Adrenal gland (tissue), 12 donors: Measurements from ENCODE around the gene PTGR2. TPM values are rescaled to one million over a fixed set of nuclear protein-coding genes. Genes with fewer than 3 reads are reported as not detected.
A peak's percentile ranks its signal among the peaks of the same experiment; 100 is the strongest.

Experiments used
- DNase-seq, 7 donors: peaks; one replicate each; pipeline ENCODE4 v3.0.0-alpha.2; 2019 to 2020
- H3K27ac ChIP-seq, 5 donors: fragments of 200-600 bp; sonication (generic) in 4 of 5; 1 replicate in 3 of 5; 2 replicates in 2 of 5; pipeline versions ENCODE4 v1.5.1 to v1.8.0; 2016 to 2020; ENCODE audit warnings: mild to moderate bottlenecking in 1 of 5
- H3K27me3 ChIP-seq: fragments of 200-600 bp; 2 replicates; pipeline ENCODE4 v1.8.0; 2021
- H3K36me3 ChIP-seq, 2 donors: fragments of 200-600 bp; replicated peaks in 1 of 2; 1 replicate in 1 of 2; 2 replicates in 1 of 2; pipeline versions ENCODE4 v1.5.1 to v1.8.0; 2018 to 2022
- H3K4me1 ChIP-seq, 2 donors: fragments of 200-600 bp; replicated peaks in 1 of 2; 1 replicate in 1 of 2; 2 replicates in 1 of 2; pipeline versions ENCODE4 v1.5.1 to v1.8.0; 2018 to 2021
- H3K4me3 ChIP-seq, 4 donors: fragments of 200-600 bp; sonication (generic) in 3 of 4; one replicate each; pipeline ENCODE4 v1.5.1; 2016 to 2018
- H3K9me3 ChIP-seq, 3 donors: fragments of 200-600 bp; sonication (generic) in 1 of 3; replicated peaks in 1 of 3; 1 replicate in 2 of 3; 2 replicates in 1 of 3; pipeline versions ENCODE4 v1.5.1 to v1.8.0; 2016 to 2021
- CTCF ChIP-seq, 6 experiments: fragments of 450-650 bp in 4 of 6; fragments of 200-600 bp in 2 of 6; sonication (generic) in 1 of 6; IDR thresholded peaks; 1 replicate in 5 of 6; 2 replicates in 1 of 6; pipeline versions ENCODE4 v1.5.1 to v1.8.0; 2016 to 2021; ENCODE audit warnings: antibody characterized with exemption in 6 of 6, mild to moderate bottlenecking in 2 of 6, moderate library complexity in 1 of 6
- POLR2A ChIP-seq, 2 donors: fragments of 450-650 bp; IDR thresholded peaks; one replicate each; pipeline ENCODE4 v1.6.1; 2017; ENCODE audit warnings: antibody characterized with exemption in 2 of 2, mild to moderate bottlenecking in 2 of 2, moderate library complexity in 1 of 2
- WGBS, 4 donors: extraction: QIAGEN DNeasy Blood & Tissue Kit in 2 of 4; methylation state at CpG; one replicate each; pipeline versions ENCODE4 v1.1.5 to v1.1.7; 2013 to 2017; 5-methylcytosine and 5-hydroxymethylcytosine counted together
- intact Hi-C, 2 donors: fragments of 100-400 bp; cut with DNase I; formaldehyde crosslinking; loops; one replicate each; pipeline versions ENCODE4 v1.14.1 to v1.15.0; 2022 to 2023
- polyA plus RNA-seq, 3 donors: library from polyadenylated mRNA; stranded (reverse); fragments of 200-250 nt in 2 of 3; fragments of 350-450 nt in 1 of 3; fragmentation: Illumina TruSeq in 1 of 3; extraction: RNeasy Lipid Tissue Mini Kit (QIAGEN cat#74804) in 1 of 3; gene quantifications; one replicate each; pipeline ENCODE4 v1.2.3, GENCODE V29; 2013 to 2014
- total RNA-seq, 9 donors: library from RNA; depleted of rRNA in 4 of 9; stranded (reverse); fragments of >200 nt in 4 of 9; fragments of 120-200 nt in 1 of 9; fragmentation: NEBNext Ultra II Directional in 1 of 9; extraction: Animal tissue kit (Norgen Biotek cat#: 25700) in 1 of 9; gene quantifications; one replicate each; pipeline versions ENCODE4 v1.1.0 to v1.2.4, GENCODE V29; 2013 to 2023
- donor health status: healthy with polysubstance abuse.
- donor health status: Bipolar disorder and iron deficiency.
- donor health status: DM: yes; HTN: yes; CAD: no.
- donor health status: DM: no; HTN: no; CAD: no.
- donor health status: DM: no; HTN: no; CAD: no.
- donor health status: DM: yes; HTN: yes; CAD: no.

PTGR2 gene
- total and polyA plus RNA-seq, 12 donors, result 8.8 to 43.7 (median 17.3) TPM

- TF ChIP-seq POLR2A (IDR thresholded peaks at IDR 0.05) (no peak), CTCF (IDR thresholded peaks at IDR 0.05) (no peak)
- Histone ChIP-seq H3K27me3 (no peaks in the 10 kb centered on the region), H3K4me1 (peaks cover 0 to 7% of the 10 kb centered on the region in 2 donors), H3K36me3 (no peaks in the 10 kb centered on the region), H3K4me3 (no peak overlapping the region), H3K9me3 (no peaks in the 10 kb centered on the region), H3K27ac (no peak overlapping the region)
- intact Hi-C loops, result loop anchor here in 1 of 2 donors (5.0 kb wide), 1 partner anchor 93 kb away; no protein-coding TSS in a partner anchor
- no peak for DNase-seq
- WGBS, 4 donors, result 79 to 89% (median 84%) methylated on average over 3 of the region's 3 CpGs
These were observed 31.0 kb upstream of the PTGR2 start for GRCh38 chr14:73820631-73821030.

GRCh38 chr14:73823339-73823885 lies 28.2 kb upstream of the PTGR2 start:
- DNase-seq, result no peak
- Histone ChIP-seq H3K9me3 (no peaks in the 10 kb centered on the region), H3K36me3 (no peaks in the 10 kb centered on the region), H3K27me3 (no peaks in the 10 kb centered on the region), H3K27ac (no peak overlapping the region), H3K4me3 (no peak overlapping the region), H3K4me1 (peaks cover 0 to 11% of the 10 kb centered on the region in 2 donors)
- intact Hi-C loops, result loop anchor here in 1 of 2 donors (5.0 kb wide), 1 partner anchor 96 kb away; no protein-coding TSS in a partner anchor
- no peak for TF ChIP-seq POLR2A (IDR thresholded peaks at IDR 0.05)
- no peak for TF ChIP-seq CTCF (IDR thresholded peaks at IDR 0.05)

- H3K36me3 ChIP-seq, result no peaks in the 10 kb centered on the region
- TF ChIP-seq CTCF (IDR thresholded peaks at IDR 0.05) (no peak), POLR2A (IDR thresholded peaks at IDR 0.05) (no peak)
- H3K4me1 ChIP-seq, result peaks cover 0 to 11% of the 10 kb centered on the region in 2 donors
- H3K27ac ChIP-seq, result no peak overlapping the region
- no peaks in the 10 kb centered on the region for H3K9me3 ChIP-seq
- H3K27me3 ChIP-seq, result no peaks in the 10 kb centered on the region
- no peak overlapping the region for H3K4me3 ChIP-seq
- DNase-seq, result peak in 1 of 7 donors; percentile 9
- 69 to 73% (median 71%) methylated on average over 4 of the region's 4 CpGs for WGBS, 4 donors
- intact Hi-C loops, result loop anchor here in 1 of 2 donors (5.0 kb wide), 1 partner anchor 97 kb away; no protein-coding TSS in a partner anchor
These were observed 27.5 kb upstream of the PTGR2 start for GRCh38 chr14:73824127-73824526.

- peaks cover 0 to 12% of the 10 kb centered on the region in 2 donors for H3K4me1 ChIP-seq
- H3K36me3 ChIP-seq, result no peaks in the 10 kb centered on the region
- 91 to 92% (median 92%) methylated on average over 8 of the region's 8 CpGs for WGBS, 4 donors
- H3K4me3 ChIP-seq, result no peak overlapping the region
- H3K27ac ChIP-seq, result no peak overlapping the region
- no peak for DNase-seq
- intact Hi-C loops, result loop anchor here in 1 of 2 donors (5.0 kb wide), 1 partner anchor 97 kb away; no protein-coding TSS in a partner anchor
- TF ChIP-seq CTCF (IDR thresholded peaks at IDR 0.05), result no peak
- no peak for TF ChIP-seq POLR2A (IDR thresholded peaks at IDR 0.05)
- H3K9me3 ChIP-seq, result no peaks in the 10 kb centered on the region
- H3K27me3 ChIP-seq, result no peaks in the 10 kb centered on the region
These were observed 27.1 kb upstream of the PTGR2 start for GRCh38 chr14:73824536-73824935.
